ENCODE measurements around the gene NINL.

NINL gene

DNA sequence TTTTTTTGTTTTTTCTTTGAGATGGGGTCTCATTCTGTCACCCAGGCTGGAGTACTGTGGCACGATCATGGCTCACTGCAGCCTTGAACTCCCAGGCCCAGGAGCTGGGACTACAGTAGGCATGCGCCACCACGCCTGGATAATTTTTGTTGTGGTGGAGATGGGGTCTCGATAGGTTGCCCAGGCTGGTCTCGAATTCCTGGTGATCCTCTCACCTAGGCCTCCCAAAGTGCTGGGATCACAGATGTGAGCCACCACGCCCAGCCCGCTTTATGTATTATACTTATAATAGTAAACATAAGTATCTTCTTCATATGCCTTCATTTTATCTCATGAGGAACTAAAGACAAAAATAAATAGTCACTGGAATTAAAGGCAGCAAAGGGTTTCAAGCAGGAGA is 114.3 kb downstream of the NINL start:
- H3K27me3 ChIP-seq (ENCODE audit: insufficient read depth, poor library complexity, severe bottlenecking), result no peaks in the 10 kb centered on the region
- H3K4me3 ChIP-seq (replicated peaks; ENCODE audit: insufficient read depth, low read length), result no peak overlapping the region
- DNase-seq (ENCODE audit: low read depth in 1 of 2, low spot score in 1 of 2), result no peak
- TF ChIP-seq, protein P1, sequence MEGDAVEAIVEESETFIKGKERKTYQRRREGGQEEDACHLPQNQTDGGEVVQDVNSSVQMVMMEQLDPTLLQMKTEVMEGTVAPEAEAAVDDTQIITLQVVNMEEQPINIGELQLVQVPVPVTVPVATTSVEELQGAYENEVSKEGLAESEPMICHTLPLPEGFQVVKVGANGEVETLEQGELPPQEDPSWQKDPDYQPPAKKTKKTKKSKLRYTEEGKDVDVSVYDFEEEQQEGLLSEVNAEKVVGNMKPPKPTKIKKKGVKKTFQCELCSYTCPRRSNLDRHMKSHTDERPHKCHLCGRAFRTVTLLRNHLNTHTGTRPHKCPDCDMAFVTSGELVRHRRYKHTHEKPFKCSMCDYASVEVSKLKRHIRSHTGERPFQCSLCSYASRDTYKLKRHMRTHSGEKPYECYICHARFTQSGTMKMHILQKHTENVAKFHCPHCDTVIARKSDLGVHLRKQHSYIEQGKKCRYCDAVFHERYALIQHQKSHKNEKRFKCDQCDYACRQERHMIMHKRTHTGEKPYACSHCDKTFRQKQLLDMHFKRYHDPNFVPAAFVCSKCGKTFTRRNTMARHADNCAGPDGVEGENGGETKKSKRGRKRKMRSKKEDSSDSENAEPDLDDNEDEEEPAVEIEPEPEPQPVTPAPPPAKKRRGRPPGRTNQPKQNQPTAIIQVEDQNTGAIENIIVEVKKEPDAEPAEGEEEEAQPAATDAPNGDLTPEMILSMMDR (IDR thresholded peaks at IDR 0.05; ENCODE audit: insufficient read depth, low read length), result no peak
- TF ChIP-seq GABPA (IDR thresholded peaks at IDR 0.05; ENCODE audit: low read depth), result no peak
- no peak for TF ChIP-seq SPI1 (IDR thresholded peaks at IDR 0.05; ENCODE audit: borderline replicate concordance, low read depth)
- no peak for TF ChIP-seq POLR2AphosphoS5 (IDR thresholded peaks at IDR 0.05; ENCODE audit: low read depth)
- no peak for TF ChIP-seq REST (IDR thresholded peaks at IDR 0.05; ENCODE audit: insufficient replicate concordance, low read depth)
- no peak overlapping the region for H3K27ac ChIP-seq (replicated peaks)

DNA sequence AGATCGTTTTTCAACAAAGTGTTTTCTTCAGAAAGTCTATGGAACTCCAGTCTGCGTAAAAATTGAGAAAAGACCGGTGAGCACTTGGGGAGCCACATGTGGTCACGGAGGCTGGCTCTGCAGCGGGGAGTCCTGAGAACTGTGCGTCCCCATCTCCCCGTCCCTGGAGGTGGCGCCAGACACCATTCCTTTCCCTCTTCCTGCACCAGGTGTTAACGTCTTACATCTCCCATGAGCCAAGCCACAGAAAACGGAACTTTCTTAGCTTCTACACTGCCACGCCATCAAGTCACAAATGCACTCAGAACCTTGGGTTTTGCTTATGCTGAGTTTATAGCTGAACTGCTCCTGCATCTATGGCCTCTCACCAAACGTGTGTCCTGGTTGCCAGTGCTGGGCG is 115.3 kb downstream of the NINL start:
- no peak for TF ChIP-seq SPI1 (IDR thresholded peaks at IDR 0.05; ENCODE audit: borderline replicate concordance, low read depth)
- TF ChIP-seq, protein P1 (IDR thresholded peaks at IDR 0.05; ENCODE audit: insufficient read depth, low read length), result peak; percentile 34
- no peak for TF ChIP-seq GABPA (IDR thresholded peaks at IDR 0.05; ENCODE audit: low read depth)
- H3K27ac ChIP-seq (replicated peaks), result no peak overlapping the region
- DNase-seq (ENCODE audit: low read depth in 1 of 2, low spot score in 1 of 2), result peak; percentile 30 to 73

GRCh38 chr20:25469558-25469957 is 115.8 kb downstream of the NINL start:
- Histone ChIP-seq H3K4me3 (replicated peaks; ENCODE audit: insufficient read depth, low read length) (no peak overlapping the region), H3K27me3 (ENCODE audit: insufficient read depth, poor library complexity, severe bottlenecking) (no peaks in the 10 kb centered on the region), H3K27ac (replicated peaks) (no peak overlapping the region)
- DNase-seq (ENCODE audit: low read depth in 1 of 2, low spot score in 1 of 2), result no peak
- TF ChIP-seq REST (IDR thresholded peaks at IDR 0.05; ENCODE audit: insufficient replicate concordance, low read depth), result no peak
- TF ChIP-seq POLR2AphosphoS5 (IDR thresholded peaks at IDR 0.05; ENCODE audit: low read depth), result no peak
- no peak for TF ChIP-seq SPI1 (IDR thresholded peaks at IDR 0.05; ENCODE audit: borderline replicate concordance, low read depth)
- TF ChIP-seq, protein P1 (IDR thresholded peaks at IDR 0.05; ENCODE audit: insufficient read depth, low read length), result no peak
- TF ChIP-seq GABPA (IDR thresholded peaks at IDR 0.05; ENCODE audit: low read depth), result no peak

More for the DNA sequence above, 115.3 kb downstream of the NINL start:
- no peaks in the 10 kb centered on the region for H3K27me3 ChIP-seq (ENCODE audit: insufficient read depth, poor library complexity, severe bottlenecking)
- H3K4me3 ChIP-seq (replicated peaks; ENCODE audit: insufficient read depth, low read length), result no peak overlapping the region

All from HL-60 (cell line).